Type B pancreatic cell (in vitro differentiated cells): ENCODE data around the gene BCL11A. TPM values are rescaled to one million over a fixed set of nuclear protein-coding genes. Genes with fewer than 3 reads are reported as not detected.

Experiments
- DNase-seq: peaks from one replicate; pipeline ENCODE4 v3.0.0; 2021; ENCODE audit warnings: mixed read lengths; ENCODE audit not compliant: unreplicated experiment; ENCODE audit errors: extremely low spot score
- H3K27ac Mint-ChIP-seq: 2 replicates; pipeline ENCODE4 v1.8.0; 2021; ENCODE audit warnings: mild to moderate bottlenecking, mixed read lengths
- H3K27me3 Mint-ChIP-seq: 2 replicates; pipeline ENCODE4 v1.8.0; 2021; ENCODE audit warnings: mixed read lengths
- H3K36me3 Mint-ChIP-seq: 2 replicates; pipeline ENCODE4 v1.8.0; 2021; ENCODE audit warnings: mixed read lengths
- H3K4me1 Mint-ChIP-seq: one replicate; pipeline ENCODE4 v1.8.0; 2021; ENCODE audit warnings: mixed read lengths; ENCODE audit not compliant: unreplicated experiment
- H3K4me3 Mint-ChIP-seq: 2 replicates; pipeline ENCODE4 v1.8.0; 2021; ENCODE audit warnings: mild to moderate bottlenecking, mixed read lengths
- H3K9me3 Mint-ChIP-seq: 2 replicates; pipeline ENCODE4 v1.8.0; 2021; ENCODE audit warnings: mixed read lengths
- CTCF ChIP-seq: fragments of 200-600 bp; sonication (generic); conservative IDR thresholded peaks from 2 replicates; pipeline ENCODE4 v1.5.0; 2021; ENCODE audit warnings: antibody characterized with exemption, mild to moderate bottlenecking
- total RNA-seq: library from RNA; stranded (reverse); gene quantifications from 2 replicates; pipeline ENCODE4 v1.2.1, GENCODE V29; 2021; ENCODE audit warnings: low replicate concordance

BCL11A gene
- total RNA-seq, 1 donor from 2014 or later: 53.1 TPM

GRCh38 chr2:60544062-60544461 lies 9.4 kb downstream of the BCL11A start:
- H3K36me3 Mint-ChIP-seq: peaks cover 39% of the 10 kb centered on the region
- H3K27ac Mint-ChIP-seq: peak overlapping the region; percentile 45
- no peak for TF ChIP-seq CTCF

GRCh38 chr2:60541056-60541651 lies 12.3 kb downstream of the BCL11A start:
- Mint-ChIP-seq H3K9me3 (no peaks in the 10 kb centered on the region), H3K27me3 (no peaks in the 10 kb centered on the region), H3K4me1 (peaks cover 82% of the 10 kb centered on the region), H3K27ac (no peak overlapping the region), H3K36me3 (peaks cover 34% of the 10 kb centered on the region), H3K4me3 (no peak overlapping the region)
- peak; percentile 21 for TF ChIP-seq CTCF
- no peak for DNase-seq

More at GRCh38 chr2:60544062-60544461, 9.4 kb downstream of the BCL11A start:
- Mint-ChIP-seq H3K4me3 (peak overlapping the region; percentile 58), H3K27me3 (no peaks in the 10 kb centered on the region), H3K4me1 (peaks cover 87% of the 10 kb centered on the region), H3K9me3 (no peaks in the 10 kb centered on the region)
- no peak for DNase-seq

- no peak for DNase-seq
- no peak overlapping the region for H3K27ac Mint-ChIP-seq
- H3K4me3 Mint-ChIP-seq: no peak overlapping the region
- H3K36me3 Mint-ChIP-seq: peaks cover 26% of the 10 kb centered on the region
- no peaks in the 10 kb centered on the region for H3K9me3 Mint-ChIP-seq
- peaks cover 82% of the 10 kb centered on the region for H3K4me1 Mint-ChIP-seq
- H3K27me3 Mint-ChIP-seq: no peaks in the 10 kb centered on the region
- TF ChIP-seq CTCF: no peak
These were observed 13.4 kb downstream of the BCL11A start for GRCh38 chr2:60540074-60540473.

DNA sequence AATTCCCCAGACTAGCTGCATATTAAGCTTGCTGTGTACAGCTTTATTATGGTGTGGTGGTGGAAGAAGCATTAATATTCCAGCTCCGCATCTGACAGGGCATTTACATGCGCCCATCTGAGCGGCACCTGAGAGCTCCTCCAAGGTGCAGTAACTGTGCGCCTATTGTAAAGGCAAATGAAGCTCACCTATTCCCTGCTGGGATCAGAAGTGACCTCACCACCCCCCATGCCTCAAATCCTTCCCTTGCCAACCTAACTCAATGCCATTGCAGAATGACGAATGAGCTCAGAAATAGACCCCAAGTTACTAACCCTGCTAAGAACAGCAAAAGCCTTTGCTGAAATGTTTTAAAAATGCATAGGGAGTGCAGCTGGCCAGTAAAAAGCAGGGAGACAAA lies 14.3 kb downstream of the BCL11A start:
- Mint-ChIP-seq H3K27me3 (no peaks in the 10 kb centered on the region), H3K36me3 (peaks cover 17% of the 10 kb centered on the region), H3K4me3 (no peak overlapping the region)

GRCh38 chr2:60538101-60538500 lies 15.4 kb downstream of the BCL11A start:
- peak overlapping the region; percentile 77 for H3K27ac Mint-ChIP-seq
- no peaks in the 10 kb centered on the region for H3K27me3 Mint-ChIP-seq
- H3K4me3 Mint-ChIP-seq: peak overlapping the region; percentile 55
- TF ChIP-seq CTCF: no peak
- H3K9me3 Mint-ChIP-seq: no peaks in the 10 kb centered on the region
- peaks cover 12% of the 10 kb centered on the region for H3K36me3 Mint-ChIP-seq
- H3K4me1 Mint-ChIP-seq: peaks cover 84% of the 10 kb centered on the region
- no peak for DNase-seq

More for the DNA sequence above, 14.3 kb downstream of the BCL11A start:
- Mint-ChIP-seq H3K27ac (no peak overlapping the region), H3K4me1 (peaks cover 80% of the 10 kb centered on the region), H3K9me3 (no peaks in the 10 kb centered on the region)
- TF ChIP-seq CTCF: no peak
- DNase-seq: no peak
